H1 (cell line): ENCODE results near the gene PDP2. TPM values are rescaled to one million over a fixed set of nuclear protein-coding genes. Genes with fewer than 3 reads are reported as not detected.
A peak's percentile ranks its signal among the peaks of the same experiment; 100 is the strongest.

ENCODE experiments used
- CTCF ChIA-PET: fragments of 300-600 bp; sonication (Branson Sonifier 250); formaldehyde crosslinking; loops from one replicate; lab custom pipeline; 2021; ENCODE audit not compliant: partially characterized antibody; lab: Charles Lee
- POLR2A ChIA-PET: fragments of 300-600 bp; sonication (Branson Sonifier 250); formaldehyde crosslinking; loops from one replicate; lab custom pipeline; 2021; ENCODE audit warnings: inconsistent platforms; ENCODE audit not compliant: partially characterized antibody; lab: Charles Lee
- DNase-seq, 2 experiments: peaks; one replicate each; pipeline versions ENCODE4 v3.0.0 to v3.0.0-alpha.2; 2010 to 2022; ENCODE audit warnings: low spot score in 2 of 2, low read depth in 1 of 2, mixed read lengths in 1 of 2
- FAIRE-seq: peaks from 2 replicates; lab custom pipeline; 2011; peaks lifted over from hg19 to GRCh38; lab: Jason Lieb, UNC
- H2AFZ ChIP-seq: 2 replicates; pipeline ENCODE4 v1.8.1; 2012; ENCODE audit warnings: low read length, inconsistent platforms
- H2AK5ac ChIP-seq: 2 replicates; pipeline ENCODE4 v1.6.1; 2013; ENCODE audit warnings: low read depth, low read length
- H2BK120ac ChIP-seq: replicated peaks from 2 replicates; pipeline ENCODE3; 2013; ENCODE audit warnings: low read depth, low read length, inconsistent platforms
- H2BK12ac ChIP-seq: 2 replicates; pipeline ENCODE4 v1.6.1; 2013; ENCODE audit warnings: low read depth, low read length
- H2BK15ac ChIP-seq: 2 replicates; pipeline ENCODE4 v1.6.1; 2013; ENCODE audit warnings: low read length
- H2BK20ac ChIP-seq: 2 replicates; pipeline ENCODE4 v1.6.1; 2013; ENCODE audit warnings: low read length
- H2BK5ac ChIP-seq: 2 replicates; pipeline ENCODE4 v1.6.1; 2013; ENCODE audit warnings: low read depth, low read length
- H3K14ac ChIP-seq: 2 replicates; pipeline ENCODE4 v1.6.1; 2013; ENCODE audit warnings: inconsistent platforms; ENCODE audit not compliant: insufficient read length
- H3K18ac ChIP-seq: 2 replicates; pipeline ENCODE4 v1.6.1; 2013; ENCODE audit warnings: low read length; ENCODE audit errors: extremely low read depth
- H3K23ac ChIP-seq: 2 replicates; pipeline ENCODE4 v1.6.1; 2013; ENCODE audit warnings: inconsistent platforms; ENCODE audit not compliant: insufficient read length
- H3K23me2 ChIP-seq: 2 replicates; pipeline ENCODE4 v1.6.1; 2013; ENCODE audit warnings: low read depth, low read length
- H3K27ac ChIP-seq: 2 replicates; pipeline ENCODE4 v1.6.1; 2011; ENCODE audit warnings: low read depth, low read length, inconsistent platforms
- H3K27me3 ChIP-seq, 4 experiments: replicated peaks in 1 of 4; 1 replicate in 1 of 4; 2 replicates in 3 of 4; pipeline versions ENCODE4 v1.6.1 to v1.8.1; 2011 to 2013; ENCODE audit warnings: low read length in 3 of 4, mild to moderate bottlenecking in 3 of 4, inconsistent platforms in 2 of 4, mixed read lengths in 2 of 4, moderate library complexity in 1 of 4; ENCODE audit not compliant: control insufficient read depth in 3 of 4, insufficient read depth in 3 of 4; ENCODE audit errors: extremely low read depth in 1 of 4
- H3K36me3 ChIP-seq, 4 experiments: 2 replicates each; pipeline versions ENCODE4 v1.6.1 to v1.8.1; 2011 to 2013; ENCODE audit warnings: mild to moderate bottlenecking in 4 of 4, low read length in 3 of 4, moderate library complexity in 2 of 4, control low read depth in 1 of 4, inconsistent platforms in 1 of 4; ENCODE audit not compliant: insufficient read depth in 4 of 4, control insufficient read depth in 2 of 4
- H3K4ac ChIP-seq: replicated peaks from 2 replicates; pipeline ENCODE3; 2013; ENCODE audit warnings: low read length, low read depth, mixed read lengths, inconsistent platforms; ENCODE audit not compliant: insufficient read length
- H3K4me1 ChIP-seq, 4 experiments: replicated peaks in 1 of 4; 1 replicate in 1 of 4; 2 replicates in 3 of 4; pipeline versions ENCODE4 v1.6.1 to v1.8.1; 2011 to 2013; ENCODE audit warnings: low read length in 3 of 4, inconsistent platforms in 2 of 4, mixed read lengths in 1 of 4; ENCODE audit not compliant: insufficient read depth in 4 of 4, control insufficient read depth in 3 of 4
- H3K4me2 ChIP-seq, 2 experiments: 2 replicates each; pipeline versions ENCODE4 v1.6.1 to v1.8.1; 2011 to 2013; ENCODE audit warnings: low read depth in 2 of 2, low read length in 2 of 2, control low read depth in 1 of 2, inconsistent platforms in 1 of 2, mild to moderate bottlenecking in 1 of 2; ENCODE audit not compliant: insufficient read depth in 1 of 2
- H3K4me3 ChIP-seq, 4 experiments: fragments of 200-600, 300-600 bp in 1 of 4; sonication (generic), shearing (Covaris generic), sonication (Bioruptor Twin) in 1 of 4; 2 replicates each; pipeline versions ENCODE4 v1.5.1 to v1.8.1; 2011 to 2016; ENCODE audit warnings: low read length in 4 of 4, low read depth in 3 of 4, control low read depth in 2 of 4, inconsistent platforms in 2 of 4, mild to moderate bottlenecking in 2 of 4, mixed read lengths in 1 of 4, moderate library complexity in 1 of 4; ENCODE audit not compliant: insufficient read depth in 2 of 4; ENCODE audit errors: extremely low read depth in 1 of 4
- H3K56ac ChIP-seq: replicated peaks from 2 replicates; pipeline ENCODE3; 2013; ENCODE audit warnings: low read depth, mild to moderate bottlenecking, mixed read lengths, low read length, inconsistent platforms; ENCODE audit not compliant: insufficient read length
- H3K79me1 ChIP-seq: 2 replicates; pipeline ENCODE4 v1.6.1; 2013; ENCODE audit warnings: low read depth, low read length, control low read depth
- H3K79me2 ChIP-seq, 2 experiments: 2 replicates each; pipeline versions ENCODE4 v1.6.1 to v1.8.1; 2012 to 2013; ENCODE audit warnings: low read length in 2 of 2, mild to moderate bottlenecking in 2 of 2, inconsistent platforms in 1 of 2; ENCODE audit not compliant: insufficient read depth in 2 of 2, control insufficient read depth in 1 of 2
- H3K9ac ChIP-seq, 4 experiments: replicated peaks in 1 of 4; 1 replicate in 1 of 4; 2 replicates in 3 of 4; pipeline versions ENCODE4 v1.6.1 to v1.8.1; 2011 to 2013; ENCODE audit warnings: low read depth in 3 of 4, low read length in 3 of 4, control low read depth in 2 of 4, mild to moderate bottlenecking in 2 of 4, moderate library complexity in 2 of 4, inconsistent platforms in 1 of 4; ENCODE audit errors: extremely low read depth in 1 of 4
- H3K9me3 ChIP-seq, 2 experiments: 2 replicates each; pipeline versions ENCODE4 v1.6.1 to v1.8.1; 2012 to 2013; ENCODE audit warnings: mild to moderate bottlenecking in 2 of 2, moderate library complexity in 2 of 2, control low read depth in 1 of 2, inconsistent platforms in 1 of 2, low read depth in 1 of 2, low read length in 1 of 2, mixed read lengths in 1 of 2; ENCODE audit not compliant: insufficient read depth in 2 of 2
- H4K20me1 ChIP-seq, 2 experiments: replicated peaks in 1 of 2; 2 replicates each; pipeline versions ENCODE3 to v1.8.1; 2011 to 2013; ENCODE audit warnings: inconsistent platforms in 2 of 2, low read length in 2 of 2, mild to moderate bottlenecking in 1 of 2; ENCODE audit not compliant: insufficient read depth in 2 of 2, control insufficient read depth in 1 of 2
- H4K5ac ChIP-seq: 2 replicates; pipeline ENCODE4 v1.6.1; 2013; ENCODE audit warnings: low read length, low read depth, mixed read lengths, inconsistent platforms; ENCODE audit not compliant: insufficient read length
- H4K8ac ChIP-seq: 2 replicates; pipeline ENCODE4 v1.8.0; 2013; ENCODE audit warnings: mild to moderate bottlenecking, moderate library complexity, low read length, inconsistent platforms; ENCODE audit not compliant: insufficient read depth; ENCODE audit errors: extremely low read depth
- H4K91ac ChIP-seq: replicated peaks from 2 replicates; pipeline ENCODE3; 2013; ENCODE audit warnings: low read length, mixed read lengths, inconsistent platforms; ENCODE audit not compliant: insufficient read length
- ATF3 ChIP-seq: IDR thresholded peaks from 2 replicates; pipeline ENCODE4 v1.6.1; 2011; ENCODE audit warnings: low read depth, mild to moderate bottlenecking, low read length; ENCODE audit not compliant: insufficient read depth
- CTCF ChIP-seq, 3 experiments: IDR thresholded peaks; 1 replicate in 2 of 3; 2 replicates in 1 of 3; pipeline versions ENCODE4 v1.5.1 to v1.6.1; 2011; ENCODE audit warnings: low read length in 3 of 3, mild to moderate bottlenecking in 3 of 3, inconsistent platforms in 2 of 3, low read depth in 1 of 3, moderate library complexity in 1 of 3; ENCODE audit not compliant: insufficient read depth in 1 of 3; ENCODE audit errors: control extremely low read depth in 1 of 3
- JUND ChIP-seq: IDR thresholded peaks from 2 replicates; pipeline ENCODE4 v1.6.1; 2011; ENCODE audit warnings: mild to moderate bottlenecking, improper control_type of control experiment, low read length
- NANOG ChIP-seq: IDR thresholded peaks from 2 replicates; pipeline ENCODE4 v1.6.1; 2011; ENCODE audit warnings: low read length, low read depth, mild to moderate bottlenecking, inconsistent platforms; ENCODE audit not compliant: insufficient read depth, poor library complexity, severe bottlenecking
- WGBS, 2 experiments: shearing (Covaris generic) in 1 of 2; methylation state at CpG; one replicate each; pipeline versions ENCODE4 v1.1.6 to v1.1.7; 2013 to 2015; ENCODE audit warnings: low lambda C conversion rate in 2 of 2, mixed read lengths in 2 of 2, inconsistent platforms in 1 of 2, low coverage in 1 of 2, missing lambda C conversion rate in 1 of 2; ENCODE audit not compliant: insufficient replicate concordance in 2 of 2, insufficient coverage in 1 of 2, insufficient read length in 1 of 2; ENCODE audit errors: extremely low coverage in 1 of 2, missing lambda C conversion rate in 1 of 2; 5-methylcytosine and 5-hydroxymethylcytosine counted together
- polyA plus RNA-seq, 7 experiments: library from polyadenylated mRNA; depleted of rRNA in 3 of 7; stranded (reverse) in 5 of 7; unstranded in 2 of 7; fragments of >200 nt in 5 of 7; fragments of 200-250 nt in 2 of 7; gene quantifications; 1 replicate in 5 of 7; 2 replicates in 1 of 7; 4 replicates in 1 of 7; pipeline versions ENCODE4 v1.2.1 to v1.2.3, GENCODE V29; 2011 to 2013; ENCODE audit warnings: missing spikeins in 2 of 7, mixed read lengths in 2 of 7
- total RNA-seq: library from RNA; stranded (reverse); fragmentation: NEBNext Ultra II Directional; extraction: Animal tissue kit (Norgen Biotek cat#: 25700); gene quantifications from 2 replicates; pipeline ENCODE4 v1.2.1, GENCODE V29; 2021

Gene PDP2
- total and polyA plus RNA-seq, 2 of the 8 experiments (the other 6 are each of a cell fraction or from before 2014, with no cell fraction given): 11.7 to 36.5 TPM

GRCh38 chr16:66851166-66851964 lies 28.9 kb upstream of the PDP2 start:
- ChIA-PET CTCF (interaction anchor here (0.7 to 13.4 kb wide), 9 partner anchors 9 to 123 kb away, joined by 3 to 162 read pairs (median 4); partner anchors contain the start of genes NAE1 and PDP2), POLR2A (interaction anchor here (1.1 kb wide), 1 partner anchor 21 kb away, joined by 4 read pairs; the partner anchor contains the start of gene NAE1)
- no peaks in the 10 kb centered on the region for H3K23me2 ChIP-seq
- H2BK5ac ChIP-seq: no peak overlapping the region
- H3K27ac ChIP-seq: no peak overlapping the region
- no peak overlapping the region for H4K5ac ChIP-seq
- H4K20me1 ChIP-seq: no peaks in the 10 kb centered on the region
- no peaks in the 10 kb centered on the region for H3K79me2 ChIP-seq
- 0 out of 2 replicates have a peak overlapping the region, but pooled peaks have one; percentile 63 for H4K8ac ChIP-seq
- no peak overlapping the region for H3K56ac ChIP-seq
- no peak overlapping the region for H3K4ac ChIP-seq
- H2AFZ ChIP-seq: no peak overlapping the region
- 0 out of 2 replicates have a peak overlapping the region, but pooled peaks have one; percentile 60 for H2BK12ac ChIP-seq
- H3K36me3 ChIP-seq: no peaks in the 10 kb centered on the region
- H3K79me1 ChIP-seq: no peaks in the 10 kb centered on the region
- no peak overlapping the region for H2BK120ac ChIP-seq
- no peaks in the 10 kb centered on the region for H3K4me1 ChIP-seq
- 85% methylated on average over 13 of the region's 13 CpGs; no CpG with 5 or more reads in 1 of the 2 experiments for WGBS, 2 experiments
- DNase-seq: no peak
- no peak overlapping the region for H3K14ac ChIP-seq
- no peak overlapping the region for H2BK20ac ChIP-seq
- no peak for FAIRE-seq
- H4K91ac ChIP-seq: no peak overlapping the region
- H3K18ac ChIP-seq: no peak overlapping the region
- H2BK15ac ChIP-seq: no peak overlapping the region
- no peak overlapping the region for H3K9ac ChIP-seq
- no peak overlapping the region for H2AK5ac ChIP-seq
- H3K4me3 ChIP-seq: no peak overlapping the region
- no peaks in the 10 kb centered on the region for H3K9me3 ChIP-seq
- TF ChIP-seq JUND: no peak
- no peak for TF ChIP-seq CTCF (IDR thresholded peaks at IDR 0.05; ENCODE audit: control extremely low read depth in 1 of 3, insufficient read depth in 1 of 3, low read depth in 1 of 3, low read length in 3 of 3)
- TF ChIP-seq ATF3: no peak
- TF ChIP-seq NANOG: no peak
- TF ChIP-seq, all 59 proteins: peak for 0
- Histone ChIP-seq H3K4me2 (no peak overlapping the region), H3K23ac (no peak overlapping the region), H3K27me3 (peaks cover 0 to 8% (median 3%) of the 10 kb centered on the region in 4 experiments; a peak in 4 of 7 replicates)
